Naive thymus-derived CD4-positive, alpha-beta T cell (primary cell): ENCODE results near the gene DNAJC17. TPM values are rescaled to one million over a fixed set of nuclear protein-coding genes. Genes with fewer than 3 reads are reported as not detected.
A peak's percentile ranks its signal among the peaks of the same experiment; 100 is the strongest.

ENCODE experiments used
- ATAC-seq: fragments of 150-1000 bp; cut with Tn5 transposase; 2 replicates; pipeline ENCODE4 v1.10.0; 2021; ENCODE audit warnings: mild to moderate bottlenecking, moderate library complexity
- CTCF ChIA-PET: fragments of 350-600 bp; sonication (Branson Sonifier 250); formaldehyde crosslinking; loops from one replicate; lab custom pipeline; 2021; ENCODE audit warnings: antibody characterized with exemption; lab: Charles Lee
- POLR2A ChIA-PET: fragments of 350-600 bp; sonication (Branson Sonifier 250); formaldehyde crosslinking; loops from one replicate; lab custom pipeline; 2021; ENCODE audit warnings: antibody characterized with exemption, inconsistent platforms; lab: Charles Lee
- DNase-seq, 9 donors: peaks; one replicate each; pipeline versions ENCODE4 v3.0.0 to v3.0.0-alpha.2; 2020 to 2022; ENCODE audit warnings: mixed read lengths in 1 of 9
- H3K27ac ChIP-seq: one replicate; pipeline ENCODE4 v1.7.0; 2013; ENCODE audit warnings: mild to moderate bottlenecking, low read depth, low read length, moderate library complexity
- H3K27me3 ChIP-seq, 2 donors: one replicate each; pipeline ENCODE4 v1.7.0; 2013; ENCODE audit warnings: low read length in 2 of 2, mild to moderate bottlenecking in 2 of 2, moderate library complexity in 2 of 2; ENCODE audit not compliant: control insufficient read depth in 2 of 2, insufficient read depth in 2 of 2
- H3K36me3 ChIP-seq, 3 experiments: 1 replicate in 2 of 3; 2 replicates in 1 of 3; pipeline ENCODE4 v1.7.0; 2013; ENCODE audit warnings: low read length in 3 of 3, mild to moderate bottlenecking in 3 of 3, moderate library complexity in 1 of 3; ENCODE audit not compliant: insufficient read depth in 3 of 3, control insufficient read depth in 2 of 3
- H3K4me1 ChIP-seq, 2 donors: one replicate each; pipeline ENCODE4 v1.7.0; 2013; ENCODE audit warnings: low read length in 2 of 2, mild to moderate bottlenecking in 2 of 2, moderate library complexity in 1 of 2; ENCODE audit not compliant: control insufficient read depth in 2 of 2, insufficient read depth in 2 of 2
- H3K4me3 ChIP-seq: 2 replicates; pipeline ENCODE4 v1.7.0; 2013; ENCODE audit warnings: mild to moderate bottlenecking, low read length
- H3K9me3 ChIP-seq, 3 experiments: 1 replicate in 2 of 3; 2 replicates in 1 of 3; pipeline ENCODE4 v1.7.0; 2013; ENCODE audit warnings: low read length in 3 of 3; ENCODE audit not compliant: control insufficient read depth in 2 of 3
- H3K27ac Mint-ChIP-seq, 9 donors: one replicate each; pipeline ENCODE4 v1.8.0; 2020 to 2022; ENCODE audit warnings: mixed read lengths in 9 of 9, mild to moderate bottlenecking in 8 of 9, moderate library complexity in 5 of 9, inconsistent platforms in 2 of 9
- H3K27me3 Mint-ChIP-seq, 5 donors: one replicate each; pipeline ENCODE4 v1.8.0; 2021 to 2022; ENCODE audit warnings: mixed read lengths in 5 of 5, mild to moderate bottlenecking in 1 of 5
- H3K36me3 Mint-ChIP-seq, 5 donors: one replicate each; pipeline ENCODE4 v1.8.0; 2020 to 2022; ENCODE audit warnings: mixed read lengths in 5 of 5, mild to moderate bottlenecking in 3 of 5, inconsistent platforms in 1 of 5
- H3K4me1 Mint-ChIP-seq, 7 donors: one replicate each; pipeline ENCODE4 v1.8.0; 2020 to 2022; ENCODE audit warnings: mixed read lengths in 7 of 7, mild to moderate bottlenecking in 3 of 7, inconsistent platforms in 1 of 7
- H3K4me3 Mint-ChIP-seq, 10 donors: one replicate each; pipeline ENCODE4 v1.8.0; 2020 to 2022; ENCODE audit warnings: mild to moderate bottlenecking in 10 of 10, mixed read lengths in 10 of 10, moderate library complexity in 6 of 10, inconsistent platforms in 2 of 10
- H3K9me3 Mint-ChIP-seq, 11 donors: one replicate each; pipeline ENCODE4 v1.8.0; 2020 to 2022; ENCODE audit warnings: mixed read lengths in 11 of 11, mild to moderate bottlenecking in 4 of 11, inconsistent platforms in 1 of 11, moderate library complexity in 1 of 11
- intact Hi-C, 2 donors: fragments of 100-400 bp; cut with micrococcal nuclease; formaldehyde crosslinking; loops; one replicate each; pipeline ENCODE4 v1.15.1; 2023
- polyA plus RNA-seq, 2 donors: library from polyadenylated mRNA; unstranded; fragments of 300-500 nt; fragmentation: Illumina TruSeq; gene quantifications; one replicate each; pipeline ENCODE4 v1.2.3, GENCODE V29; 2021
- total RNA-seq, 6 experiments: library from RNA in 5 of 6; stranded (reverse) in 5 of 6; gene quantifications; 1 replicate in 5 of 6; 2 replicates in 1 of 6; pipeline ENCODE4 v1.2.3 and lab custom pipeline; 2021 to 2026

Gene DNAJC17
- total and polyA plus RNA-seq, 7 experiments from 2014 or later, result 28.8 to 50.9 (median 35.5) TPM

GRCh38 chr15:40766906-40767837 lies 40.1 kb downstream of the DNAJC17 start:
- POLR2A ChIA-PET, result interaction anchor here (1.2 kb wide), 1 partner anchor 73 kb away, joined by 3 read pairs; no protein-coding TSS in a partner anchor
- Histone ChIP-seq H3K27me3 (no peaks in the 10 kb centered on the region), H3K4me1 (peaks cover 17 to 29% of the 10 kb centered on the region in 2 donors), H3K36me3 (peaks cover 0 to 27% (median 0%) of the 10 kb centered on the region in 3 experiments), H3K4me3 (no peak overlapping the region), H3K27ac (no peak overlapping the region), H3K9me3 (no peaks in the 10 kb centered on the region)
- CTCF ChIA-PET, result no interaction called here
- DNase-seq, result no peak
- intact Hi-C loops, result loop anchor here in 1 of 2 donors (5.0 kb wide), 1 partner anchor 175 kb away; the partner anchor contains the start of gene KNL1
- ATAC-seq, result no peak
- H3K4me1 Mint-ChIP-seq, result peaks cover 24 to 55% (median 49%) of the 10 kb centered on the region in 7 donors
- peak overlapping the region in 2 of 9 donors; percentile 48 to 59 for H3K27ac Mint-ChIP-seq
- H3K36me3 Mint-ChIP-seq, result peaks cover 0 to 3% (median 0%) of the 10 kb centered on the region in 5 donors
- no peaks in the 10 kb centered on the region for H3K9me3 Mint-ChIP-seq
- H3K27me3 Mint-ChIP-seq, result no peaks in the 10 kb centered on the region
- H3K4me3 Mint-ChIP-seq, result no peak overlapping the region

- ATAC-seq, result no peak
- H3K4me3 ChIP-seq, result no peak overlapping the region
- peak overlapping the region; percentile 78 for H3K27ac ChIP-seq
- no peaks in the 10 kb centered on the region for H3K9me3 Mint-ChIP-seq
- H3K27me3 Mint-ChIP-seq, result no peaks in the 10 kb centered on the region
- peak overlapping the region in 1 of 10 donors; percentile 94 for H3K4me3 Mint-ChIP-seq
- no peaks in the 10 kb centered on the region for H3K27me3 ChIP-seq
- ChIA-PET POLR2A (interaction anchor here (0.6 to 3.7 kb wide), 4 partner anchors 12 to 78 kb away, joined by 3 to 21 read pairs (median 4); partner anchors contain the start of gene RAD51), CTCF (interaction anchor here (0.5 kb wide), 1 partner anchor 143 kb away, joined by 4 read pairs; no protein-coding TSS in a partner anchor)
- peaks cover 17 to 29% of the 10 kb centered on the region in 2 donors for H3K4me1 ChIP-seq
- intact Hi-C loops, result loop anchor here in 1 of 2 donors (5.0 kb wide), 1 partner anchor 174 kb away; the partner anchor contains the start of gene KNL1
- no peak for DNase-seq
- H3K27ac Mint-ChIP-seq, result peak overlapping the region in 8 of 9 donors; percentile 9 to 92 (median 82)
- peaks cover 24 to 55% (median 49%) of the 10 kb centered on the region in 7 donors for H3K4me1 Mint-ChIP-seq
- peaks cover 0 to 18% (median 0%) of the 10 kb centered on the region in 3 experiments for H3K36me3 ChIP-seq
- peaks cover 0 to 2% (median 0%) of the 10 kb centered on the region in 5 donors for H3K36me3 Mint-ChIP-seq
- H3K9me3 ChIP-seq, result no peaks in the 10 kb centered on the region
These were observed 41.0 kb downstream of the DNAJC17 start for GRCh38 chr15:40766194-40766815.

- H3K36me3 ChIP-seq, result peaks cover 0 to 17% (median 0%) of the 10 kb centered on the region in 3 experiments
- peak overlapping the region; percentile 75 to 94 (median 87) for H3K27ac Mint-ChIP-seq
- no peak for ATAC-seq
- intact Hi-C loops, result loop anchor here (1.0 to 5.0 kb wide), 6 partner anchors 9 to 172 kb away; partner anchors contain the start of genes DNAJC17 (in 2 of the 2), ZFYVE19 (in 2 of the 2), KNL1 (in 1 of the 2) and RMDN3 (in 1 of the 2)
- DNase-seq, result no peak
- peaks cover 16 to 45% (median 42%) of the 10 kb centered on the region in 7 donors for H3K4me1 Mint-ChIP-seq
- CTCF ChIA-PET, result interaction anchor here (0.6 kb wide), 2 partner anchors 8 to 19 kb away, joined by 3 to 5 read pairs; no protein-coding TSS in a partner anchor
- H3K9me3 ChIP-seq, result no peaks in the 10 kb centered on the region
- no peaks in the 10 kb centered on the region for H3K9me3 Mint-ChIP-seq
- peaks cover 17 to 27% of the 10 kb centered on the region in 2 donors for H3K4me1 ChIP-seq
- no peaks in the 10 kb centered on the region for H3K27me3 Mint-ChIP-seq
- peaks cover 0 to 2% (median 0%) of the 10 kb centered on the region in 5 donors for H3K36me3 Mint-ChIP-seq
- H3K4me3 ChIP-seq, result peak overlapping the region; percentile 71
- POLR2A ChIA-PET, result interaction anchor here (0.6 to 3.7 kb wide), 6 partner anchors 8 to 125 kb away, joined by 3 to 21 read pairs (median 4); partner anchors contain the start of gene RAD51
- H3K27ac ChIP-seq, result peak overlapping the region; percentile 78
- no peaks in the 10 kb centered on the region for H3K27me3 ChIP-seq
- H3K4me3 Mint-ChIP-seq, result peak overlapping the region; percentile 76 to 94 (median 90)
These were observed 42.6 kb downstream of the DNAJC17 start for GRCh38 chr15:40764629-40765103.

- ChIA-PET CTCF (interaction anchor here (0.6 kb wide), 3 partner anchors 8 to 1707 kb away, joined by 3 to 5 read pairs (median 3); no protein-coding TSS in a partner anchor), POLR2A (interaction anchor here (0.6 to 3.7 kb wide), 6 partner anchors 8 to 126 kb away, joined by 3 to 21 read pairs (median 4); partner anchors contain the start of gene RAD51)
- Histone ChIP-seq H3K36me3 (peaks cover 0 to 17% (median 0%) of the 10 kb centered on the region in 3 experiments), H3K4me1 (peaks cover 17 to 20% of the 10 kb centered on the region in 2 donors), H3K27ac (peak within 1 kb of the TSS; percentile 78), H3K9me3 (no peaks in the 10 kb centered on the region), H3K4me3 (peak within 1 kb of the TSS; percentile 71), H3K27me3 (no peaks in the 10 kb centered on the region)
- Mint-ChIP-seq H3K9me3 (no peaks in the 10 kb centered on the region), H3K4me1 (peaks cover 10 to 38% (median 35%) of the 10 kb centered on the region in 7 donors), H3K4me3 (peak within 1 kb of the TSS; percentile 76 to 94 (median 90)), H3K27me3 (no peaks in the 10 kb centered on the region), H3K27ac (peak within 1 kb of the TSS; percentile 82 to 94 (median 87)), H3K36me3 (peaks cover 0 to 2% (median 0%) of the 10 kb centered on the region in 5 donors)
- ATAC-seq, result peak; percentile 72
- peak; percentile 53 to 86 (median 57) for DNase-seq
- intact Hi-C loops, result loop anchor here (1.0 to 2.0 kb wide), 4 partner anchors 9 to 43 kb away; partner anchors contain the start of genes DNAJC17 (in 2 of the 2), ZFYVE19 (in 2 of the 2) and RMDN3 (in 1 of the 2)
These were observed 43.3 kb downstream of the DNAJC17 start, which contains the start of gene GCHFR for GRCh38 chr15:40763801-40764628. GCHFR (plus strand) TSS chr15:40764068; CDS start chr15:40764181, 113 bp downstream.
